ENCODE measurements around the gene C10orf90.

GRCh38 chr10:126499744-126500143, 170.7 kb downstream of the C10orf90 start:
- no peak for TF ChIP-seq CTCF (conservative IDR thresholded peaks at IDR 0.05; ENCODE audit: low read depth, low read length)
- TF ChIP-seq EZH2 (IDR thresholded peaks at IDR 0.05; ENCODE audit: low read length, unreplicated experiment), result no peak
